WTC11 (cell line): Measurements from ENCODE around the gene KCNT1. TPM values are rescaled to one million over a fixed set of nuclear protein-coding genes. Genes with fewer than 3 reads are reported as not detected.

ENCODE experiments used
- ATAC-seq: fragments of 200-7000 bp; cut with Tn5 transposase; 2 replicates; pipeline ENCODE4 v1.10.0; 2021; ENCODE audit warnings: mild to moderate bottlenecking, moderate library complexity
- CTCF ChIA-PET: fragments of 300-600 bp; sonication (Branson Sonifier 250); formaldehyde crosslinking; loops from one replicate; lab custom pipeline; 2021; ENCODE audit warnings: antibody characterized with exemption; lab: Charles Lee
- POLR2A ChIA-PET: fragments of 350-600 bp; sonication (Branson Sonifier 250); formaldehyde crosslinking; loops from one replicate; lab custom pipeline; 2021; ENCODE audit warnings: antibody characterized with exemption; lab: Charles Lee
- DNase-seq: peaks from one replicate; pipeline ENCODE4 v3.0.0; 2021; ENCODE audit warnings: low spot score
- H3K27ac Mint-ChIP-seq: 2 replicates; pipeline ENCODE4 v1.8.0; 2021; ENCODE audit warnings: mixed read lengths
- H3K27me3 Mint-ChIP-seq: 2 replicates; pipeline ENCODE4 v1.8.0; 2021; ENCODE audit warnings: low read depth, mild to moderate bottlenecking, moderate library complexity, mixed read lengths
- H3K36me3 Mint-ChIP-seq: 2 replicates; pipeline ENCODE4 v1.8.0; 2021; ENCODE audit warnings: mixed read lengths
- H3K4me1 Mint-ChIP-seq: 2 replicates; pipeline ENCODE4 v1.8.0; 2022; ENCODE audit warnings: mixed read lengths
- H3K4me3 Mint-ChIP-seq: 2 replicates; pipeline ENCODE4 v1.8.0; 2021; ENCODE audit warnings: mild to moderate bottlenecking, moderate library complexity, mixed read lengths
- H3K9me3 Mint-ChIP-seq: 2 replicates; pipeline ENCODE4 v1.8.0; 2021; ENCODE audit warnings: mixed read lengths
- AR ChIP-seq: fragments of 250-450 bp; sonication (Bioruptor Pico); IDR thresholded peaks from 2 replicates; pipeline ENCODE4 v1.9.0; 2021; ENCODE audit warnings: mild to moderate bottlenecking
- CDX4 ChIP-seq: fragments of 250-450 bp; sonication (Bioruptor Pico); IDR thresholded peaks from 2 replicates; pipeline ENCODE4 v1.9.0; 2021; ENCODE audit warnings: moderate library complexity, mild to moderate bottlenecking, inconsistent platforms, borderline replicate concordance
- ETV6 ChIP-seq: sonication (generic); formaldehyde crosslinking; IDR thresholded peaks from 2 replicates; pipeline ENCODE4 v1.8.1; 2022; ENCODE audit warnings: mild to moderate bottlenecking, missing genetic modification reagents
- IRF2 ChIP-seq: sonication (generic); formaldehyde crosslinking; IDR thresholded peaks from 2 replicates; pipeline ENCODE4 v1.8.0; 2022; ENCODE audit warnings: low read depth, missing genetic modification reagents, borderline replicate concordance
- JUN ChIP-seq: sonication (generic); formaldehyde crosslinking; IDR thresholded peaks from 2 replicates; pipeline ENCODE4 v1.8.0; 2023; ENCODE audit warnings: mild to moderate bottlenecking, missing genetic modification reagents
- MAX ChIP-seq: sonication (generic); formaldehyde crosslinking; IDR thresholded peaks from 2 replicates; pipeline ENCODE4 v1.8.0; 2022; ENCODE audit warnings: mild to moderate bottlenecking, missing genetic modification reagents
- ZBTB21 ChIP-seq: sonication (generic); formaldehyde crosslinking; IDR thresholded peaks from 2 replicates; pipeline ENCODE4 v1.8.1; 2023; ENCODE audit warnings: mild to moderate bottlenecking, missing genetic modification reagents, borderline replicate concordance
- ZNF671 ChIP-seq: fragments of 250-450 bp; sonication (Bioruptor Pico); IDR thresholded peaks from 2 replicates; pipeline ENCODE4 v1.8.0; 2021; ENCODE audit warnings: mild to moderate bottlenecking
- total RNA-seq: library from RNA; stranded (reverse); gene quantifications from 3 replicates; pipeline ENCODE4 v1.2.3, GENCODE V29; 2021
- TF ChIP-seq, protein P1 (sequence below): fragments of 250-450 bp; sonication (Bioruptor Pico); IDR thresholded peaks from 2 replicates; pipeline ENCODE4 v1.9.0; 2021; ENCODE audit warnings: mild to moderate bottlenecking, borderline replicate concordance
- TF ChIP-seq, protein P2 (sequence below): sonication (generic); formaldehyde crosslinking; IDR thresholded peaks from 2 replicates; pipeline ENCODE4 v1.8.0; 2023; ENCODE audit warnings: missing genetic modification reagents, mild to moderate bottlenecking, borderline replicate concordance
- TF ChIP-seq, protein P3 (sequence below): sonication (generic); formaldehyde crosslinking; IDR thresholded peaks from 2 replicates; pipeline ENCODE4 v1.8.0; 2022; ENCODE audit warnings: mild to moderate bottlenecking, missing genetic modification reagents
- TF ChIP-seq, protein P4 (sequence below): fragments of 200-600 bp; IDR thresholded peaks from 2 replicates; pipeline ENCODE4 v1.8.0; 2022; ENCODE audit warnings: antibody characterized with exemption
- TF ChIP-seq, protein P5 (sequence below): fragments of 250-450 bp; sonication (Bioruptor Pico); conservative IDR thresholded peaks from 2 replicates; pipeline ENCODE4 v1.9.0; 2021; ENCODE audit warnings: mild to moderate bottlenecking

KCNT1 gene
- total RNA-seq, 1 experiment from 2014 or later: 0.13 TPM

- TF ChIP-seq, protein P1, sequence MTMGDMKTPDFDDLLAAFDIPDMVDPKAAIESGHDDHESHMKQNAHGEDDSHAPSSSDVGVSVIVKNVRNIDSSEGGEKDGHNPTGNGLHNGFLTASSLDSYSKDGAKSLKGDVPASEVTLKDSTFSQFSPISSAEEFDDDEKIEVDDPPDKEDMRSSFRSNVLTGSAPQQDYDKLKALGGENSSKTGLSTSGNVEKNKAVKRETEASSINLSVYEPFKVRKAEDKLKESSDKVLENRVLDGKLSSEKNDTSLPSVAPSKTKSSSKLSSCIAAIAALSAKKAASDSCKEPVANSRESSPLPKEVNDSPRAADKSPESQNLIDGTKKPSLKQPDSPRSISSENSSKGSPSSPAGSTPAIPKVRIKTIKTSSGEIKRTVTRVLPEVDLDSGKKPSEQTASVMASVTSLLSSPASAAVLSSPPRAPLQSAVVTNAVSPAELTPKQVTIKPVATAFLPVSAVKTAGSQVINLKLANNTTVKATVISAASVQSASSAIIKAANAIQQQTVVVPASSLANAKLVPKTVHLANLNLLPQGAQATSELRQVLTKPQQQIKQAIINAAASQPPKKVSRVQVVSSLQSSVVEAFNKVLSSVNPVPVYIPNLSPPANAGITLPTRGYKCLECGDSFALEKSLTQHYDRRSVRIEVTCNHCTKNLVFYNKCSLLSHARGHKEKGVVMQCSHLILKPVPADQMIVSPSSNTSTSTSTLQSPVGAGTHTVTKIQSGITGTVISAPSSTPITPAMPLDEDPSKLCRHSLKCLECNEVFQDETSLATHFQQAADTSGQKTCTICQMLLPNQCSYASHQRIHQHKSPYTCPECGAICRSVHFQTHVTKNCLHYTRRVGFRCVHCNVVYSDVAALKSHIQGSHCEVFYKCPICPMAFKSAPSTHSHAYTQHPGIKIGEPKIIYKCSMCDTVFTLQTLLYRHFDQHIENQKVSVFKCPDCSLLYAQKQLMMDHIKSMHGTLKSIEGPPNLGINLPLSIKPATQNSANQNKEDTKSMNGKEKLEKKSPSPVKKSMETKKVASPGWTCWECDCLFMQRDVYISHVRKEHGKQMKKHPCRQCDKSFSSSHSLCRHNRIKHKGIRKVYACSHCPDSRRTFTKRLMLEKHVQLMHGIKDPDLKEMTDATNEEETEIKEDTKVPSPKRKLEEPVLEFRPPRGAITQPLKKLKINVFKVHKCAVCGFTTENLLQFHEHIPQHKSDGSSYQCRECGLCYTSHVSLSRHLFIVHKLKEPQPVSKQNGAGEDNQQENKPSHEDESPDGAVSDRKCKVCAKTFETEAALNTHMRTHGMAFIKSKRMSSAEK (CRISPR knock-in tag): no peak
- TF ChIP-seq, all 79 proteins: peak for 0
Measured at GRCh38 chr9:135728436-135729110, 26.6 kb downstream of the KCNT1 start (continued).

DNA sequence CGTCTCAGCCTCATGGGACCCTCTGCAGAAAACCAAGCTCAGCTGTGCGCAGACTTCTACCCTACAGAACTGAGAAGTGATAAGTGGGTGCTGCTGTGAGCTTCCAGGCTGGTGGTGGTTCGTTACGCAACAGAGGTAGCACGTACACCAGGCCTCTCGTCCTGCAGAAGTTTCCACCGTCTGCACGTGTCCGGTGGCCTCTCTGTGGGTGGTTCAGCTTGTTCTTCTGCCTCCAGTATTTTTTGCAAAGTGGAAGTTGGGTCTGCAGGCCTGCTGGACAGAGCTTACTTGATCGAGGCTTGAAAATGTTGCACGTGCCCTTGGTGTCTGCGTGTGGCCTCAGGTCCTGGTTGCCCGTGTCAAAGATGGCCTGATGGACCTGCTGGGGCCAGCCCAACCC, 27.5 kb downstream of the KCNT1 start:
- Mint-ChIP-seq H3K36me3 (peaks cover 21% of the 10 kb centered on the region), H3K27me3 (peaks cover 7% of the 10 kb centered on the region), H3K4me3 (no peak overlapping the region), H3K9me3 (peaks cover 20% of the 10 kb centered on the region), H3K4me1 (peaks cover 13% of the 10 kb centered on the region), H3K27ac (no peak overlapping the region)
- ChIA-PET CTCF (interaction anchor here (0.5 kb wide), 1 partner anchor 56 kb away, joined by 5 read pairs; no protein-coding TSS in a partner anchor), POLR2A (no interaction called here)
- DNase-seq: no peak
- TF ChIP-seq, protein P2, sequence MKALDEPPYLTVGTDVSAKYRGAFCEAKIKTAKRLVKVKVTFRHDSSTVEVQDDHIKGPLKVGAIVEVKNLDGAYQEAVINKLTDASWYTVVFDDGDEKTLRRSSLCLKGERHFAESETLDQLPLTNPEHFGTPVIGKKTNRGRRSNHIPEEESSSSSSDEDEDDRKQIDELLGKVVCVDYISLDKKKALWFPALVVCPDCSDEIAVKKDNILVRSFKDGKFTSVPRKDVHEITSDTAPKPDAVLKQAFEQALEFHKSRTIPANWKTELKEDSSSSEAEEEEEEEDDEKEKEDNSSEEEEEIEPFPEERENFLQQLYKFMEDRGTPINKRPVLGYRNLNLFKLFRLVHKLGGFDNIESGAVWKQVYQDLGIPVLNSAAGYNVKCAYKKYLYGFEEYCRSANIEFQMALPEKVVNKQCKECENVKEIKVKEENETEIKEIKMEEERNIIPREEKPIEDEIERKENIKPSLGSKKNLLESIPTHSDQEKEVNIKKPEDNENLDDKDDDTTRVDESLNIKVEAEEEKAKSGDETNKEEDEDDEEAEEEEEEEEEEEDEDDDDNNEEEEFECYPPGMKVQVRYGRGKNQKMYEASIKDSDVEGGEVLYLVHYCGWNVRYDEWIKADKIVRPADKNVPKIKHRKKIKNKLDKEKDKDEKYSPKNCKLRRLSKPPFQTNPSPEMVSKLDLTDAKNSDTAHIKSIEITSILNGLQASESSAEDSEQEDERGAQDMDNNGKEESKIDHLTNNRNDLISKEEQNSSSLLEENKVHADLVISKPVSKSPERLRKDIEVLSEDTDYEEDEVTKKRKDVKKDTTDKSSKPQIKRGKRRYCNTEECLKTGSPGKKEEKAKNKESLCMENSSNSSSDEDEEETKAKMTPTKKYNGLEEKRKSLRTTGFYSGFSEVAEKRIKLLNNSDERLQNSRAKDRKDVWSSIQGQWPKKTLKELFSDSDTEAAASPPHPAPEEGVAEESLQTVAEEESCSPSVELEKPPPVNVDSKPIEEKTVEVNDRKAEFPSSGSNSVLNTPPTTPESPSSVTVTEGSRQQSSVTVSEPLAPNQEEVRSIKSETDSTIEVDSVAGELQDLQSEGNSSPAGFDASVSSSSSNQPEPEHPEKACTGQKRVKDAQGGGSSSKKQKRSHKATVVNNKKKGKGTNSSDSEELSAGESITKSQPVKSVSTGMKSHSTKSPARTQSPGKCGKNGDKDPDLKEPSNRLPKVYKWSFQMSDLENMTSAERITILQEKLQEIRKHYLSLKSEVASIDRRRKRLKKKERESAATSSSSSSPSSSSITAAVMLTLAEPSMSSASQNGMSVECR (CRISPR knock-in tag): no peak
- TF ChIP-seq ETV6 (CRISPR knock-in tag) (no peak), MAX (CRISPR knock-in tag) (no peak), AR (CRISPR knock-in tag) (no peak), CDX4 (CRISPR knock-in tag) (no peak), ZBTB21 (no peak), JUN (CRISPR knock-in tag) (no peak), ZNF671 (no peak), IRF2 (CRISPR knock-in tag) (no peak)
- TF ChIP-seq, protein P3, sequence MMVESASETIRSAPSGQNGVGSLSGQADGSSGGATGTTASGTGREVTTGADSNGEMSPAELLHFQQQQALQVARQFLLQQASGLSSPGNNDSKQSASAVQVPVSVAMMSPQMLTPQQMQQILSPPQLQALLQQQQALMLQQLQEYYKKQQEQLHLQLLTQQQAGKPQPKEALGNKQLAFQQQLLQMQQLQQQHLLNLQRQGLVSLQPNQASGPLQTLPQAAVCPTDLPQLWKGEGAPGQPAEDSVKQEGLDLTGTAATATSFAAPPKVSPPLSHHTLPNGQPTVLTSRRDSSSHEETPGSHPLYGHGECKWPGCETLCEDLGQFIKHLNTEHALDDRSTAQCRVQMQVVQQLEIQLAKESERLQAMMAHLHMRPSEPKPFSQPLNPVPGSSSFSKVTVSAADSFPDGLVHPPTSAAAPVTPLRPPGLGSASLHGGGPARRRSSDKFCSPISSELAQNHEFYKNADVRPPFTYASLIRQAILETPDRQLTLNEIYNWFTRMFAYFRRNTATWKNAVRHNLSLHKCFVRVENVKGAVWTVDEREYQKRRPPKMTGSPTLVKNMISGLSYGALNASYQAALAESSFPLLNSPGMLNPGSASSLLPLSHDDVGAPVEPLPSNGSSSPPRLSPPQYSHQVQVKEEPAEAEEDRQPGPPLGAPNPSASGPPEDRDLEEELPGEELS: no peak
- TF ChIP-seq, protein P4, sequence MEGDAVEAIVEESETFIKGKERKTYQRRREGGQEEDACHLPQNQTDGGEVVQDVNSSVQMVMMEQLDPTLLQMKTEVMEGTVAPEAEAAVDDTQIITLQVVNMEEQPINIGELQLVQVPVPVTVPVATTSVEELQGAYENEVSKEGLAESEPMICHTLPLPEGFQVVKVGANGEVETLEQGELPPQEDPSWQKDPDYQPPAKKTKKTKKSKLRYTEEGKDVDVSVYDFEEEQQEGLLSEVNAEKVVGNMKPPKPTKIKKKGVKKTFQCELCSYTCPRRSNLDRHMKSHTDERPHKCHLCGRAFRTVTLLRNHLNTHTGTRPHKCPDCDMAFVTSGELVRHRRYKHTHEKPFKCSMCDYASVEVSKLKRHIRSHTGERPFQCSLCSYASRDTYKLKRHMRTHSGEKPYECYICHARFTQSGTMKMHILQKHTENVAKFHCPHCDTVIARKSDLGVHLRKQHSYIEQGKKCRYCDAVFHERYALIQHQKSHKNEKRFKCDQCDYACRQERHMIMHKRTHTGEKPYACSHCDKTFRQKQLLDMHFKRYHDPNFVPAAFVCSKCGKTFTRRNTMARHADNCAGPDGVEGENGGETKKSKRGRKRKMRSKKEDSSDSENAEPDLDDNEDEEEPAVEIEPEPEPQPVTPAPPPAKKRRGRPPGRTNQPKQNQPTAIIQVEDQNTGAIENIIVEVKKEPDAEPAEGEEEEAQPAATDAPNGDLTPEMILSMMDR: no peak
- TF ChIP-seq, protein P5, sequence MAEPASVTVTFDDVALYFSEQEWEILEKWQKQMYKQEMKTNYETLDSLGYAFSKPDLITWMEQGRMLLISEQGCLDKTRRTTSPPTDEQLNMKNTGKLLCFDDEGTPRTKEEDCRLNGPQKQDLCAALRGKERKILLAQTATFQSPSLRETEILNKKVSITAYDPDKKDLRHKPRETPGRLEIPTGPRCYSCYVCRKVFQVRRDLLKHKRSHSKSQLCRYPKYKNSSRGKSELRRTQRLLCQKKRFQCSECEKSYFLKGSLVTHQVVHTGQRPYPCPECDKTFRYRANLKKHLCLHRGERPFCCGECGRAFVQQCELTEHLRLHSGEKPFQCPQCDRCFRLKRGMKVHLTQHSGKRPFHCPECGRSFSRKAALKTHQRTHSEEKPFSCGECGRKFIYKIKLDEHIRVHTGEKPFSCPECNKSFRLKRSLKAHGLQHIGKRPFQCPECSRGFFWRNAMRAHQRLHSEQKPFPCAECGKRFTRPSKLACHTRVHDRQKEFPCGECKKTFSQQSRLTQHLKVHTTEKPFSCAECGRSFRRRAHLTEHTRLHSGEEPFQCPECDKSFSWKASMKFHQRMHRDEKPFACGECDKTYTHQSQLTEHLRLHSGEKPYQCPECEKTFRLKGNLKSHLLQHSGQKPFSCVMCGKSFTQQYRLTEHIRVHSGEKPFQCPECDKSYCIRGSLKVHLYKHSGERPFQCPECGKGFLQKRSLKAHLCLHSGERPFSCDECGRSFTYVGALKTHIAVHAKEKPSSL (CRISPR knock-in tag): no peak
- ATAC-seq: no peak
